ENCODE measurements around the gene WDFY4.

The WDFY4 gene

GRCh38 chr10:48704156-48704555 lies 19.5 kb downstream of the WDFY4 start:
- no peak overlapping the region for H3K4me3 ChIP-seq (ENCODE audit: severe bottlenecking)
- H3K27ac ChIP-seq (ENCODE audit: poor library complexity, severe bottlenecking): no peak overlapping the region
- no peak for TF ChIP-seq CTCF (IDR thresholded peaks at IDR 0.05; ENCODE audit: poor library complexity, severe bottlenecking)
- no peaks in the 10 kb centered on the region for H3K4me1 ChIP-seq (ENCODE audit: insufficient read depth, poor library complexity, severe bottlenecking)
- no peaks in the 10 kb centered on the region for H3K36me3 ChIP-seq (ENCODE audit: low read depth)
- ATAC-seq (ENCODE audit: low read depth) (no peak), DNase-seq (ENCODE audit: low spot score) (no peak)
- H3K9me3 ChIP-seq (ENCODE audit: severe bottlenecking): no peaks in the 10 kb centered on the region
- peaks cover 8% of the 10 kb centered on the region for H3K27me3 ChIP-seq (ENCODE audit: insufficient read depth, poor library complexity, severe bottlenecking)

- ATAC-seq (ENCODE audit: low read depth): no peak
Measured at GRCh38 chr10:48705401-48705938, 20.8 kb downstream of the WDFY4 start.

GRCh38 chr10:48707472-48707871 lies 22.8 kb downstream of the WDFY4 start:
- no peak overlapping the region for H3K27ac ChIP-seq (ENCODE audit: poor library complexity, severe bottlenecking)
- H3K27me3 ChIP-seq (ENCODE audit: insufficient read depth, poor library complexity, severe bottlenecking): peaks cover 5% of the 10 kb centered on the region
- ATAC-seq (ENCODE audit: low read depth): no peak
- H3K4me3 ChIP-seq (ENCODE audit: severe bottlenecking): no peak overlapping the region
- TF ChIP-seq CTCF (IDR thresholded peaks at IDR 0.05; ENCODE audit: poor library complexity, severe bottlenecking): no peak
- DNase-seq (ENCODE audit: low spot score): no peak
- no peaks in the 10 kb centered on the region for H3K9me3 ChIP-seq (ENCODE audit: severe bottlenecking)
- no peaks in the 10 kb centered on the region for H3K4me1 ChIP-seq (ENCODE audit: insufficient read depth, poor library complexity, severe bottlenecking)
- H3K36me3 ChIP-seq (ENCODE audit: low read depth): no peaks in the 10 kb centered on the region

More at GRCh38 chr10:48705401-48705938, 20.8 kb downstream of the WDFY4 start:
- no peak for DNase-seq (ENCODE audit: low spot score)
- Histone ChIP-seq H3K9me3 (ENCODE audit: severe bottlenecking) (no peaks in the 10 kb centered on the region), H3K4me3 (ENCODE audit: severe bottlenecking) (no peak overlapping the region), H3K27me3 (ENCODE audit: insufficient read depth, poor library complexity, severe bottlenecking) (peaks cover 8% of the 10 kb centered on the region), H3K36me3 (ENCODE audit: low read depth) (no peaks in the 10 kb centered on the region), H3K27ac (ENCODE audit: poor library complexity, severe bottlenecking) (no peak overlapping the region), H3K4me1 (ENCODE audit: insufficient read depth, poor library complexity, severe bottlenecking) (no peaks in the 10 kb centered on the region)
- no peak for TF ChIP-seq CTCF (IDR thresholded peaks at IDR 0.05; ENCODE audit: poor library complexity, severe bottlenecking)

GRCh38 chr10:48708144-48708543 lies 23.5 kb downstream of the WDFY4 start:
- H3K27me3 ChIP-seq (ENCODE audit: insufficient read depth, poor library complexity, severe bottlenecking): peaks cover 5% of the 10 kb centered on the region
- no peaks in the 10 kb centered on the region for H3K36me3 ChIP-seq (ENCODE audit: low read depth)
- DNase-seq (ENCODE audit: low spot score) (no peak), ATAC-seq (ENCODE audit: low read depth) (no peak)
- no peaks in the 10 kb centered on the region for H3K9me3 ChIP-seq (ENCODE audit: severe bottlenecking)
- H3K4me1 ChIP-seq (ENCODE audit: insufficient read depth, poor library complexity, severe bottlenecking): no peaks in the 10 kb centered on the region
- H3K4me3 ChIP-seq (ENCODE audit: severe bottlenecking): no peak overlapping the region
- no peak overlapping the region for H3K27ac ChIP-seq (ENCODE audit: poor library complexity, severe bottlenecking)
- no peak for TF ChIP-seq CTCF (IDR thresholded peaks at IDR 0.05; ENCODE audit: poor library complexity, severe bottlenecking)

- Histone ChIP-seq H3K27me3 (ENCODE audit: insufficient read depth, poor library complexity, severe bottlenecking) (no peaks in the 10 kb centered on the region), H3K27ac (ENCODE audit: poor library complexity, severe bottlenecking) (no peak overlapping the region), H3K9me3 (ENCODE audit: severe bottlenecking) (no peaks in the 10 kb centered on the region), H3K4me3 (ENCODE audit: severe bottlenecking) (no peak overlapping the region), H3K36me3 (ENCODE audit: low read depth) (no peaks in the 10 kb centered on the region), H3K4me1 (ENCODE audit: insufficient read depth, poor library complexity, severe bottlenecking) (no peaks in the 10 kb centered on the region)
- no peak for TF ChIP-seq CTCF (IDR thresholded peaks at IDR 0.05; ENCODE audit: poor library complexity, severe bottlenecking)
- ATAC-seq (ENCODE audit: low read depth) (no peak), DNase-seq (ENCODE audit: low spot score) (no peak)
Measured at GRCh38 chr10:48710647-48711275, 26.1 kb downstream of the WDFY4 start.
